ENCODE data around the gene ARID2. TPM values are rescaled to one million over a fixed set of nuclear protein-coding genes. Genes with fewer than 3 reads are reported as not detected.

The ARID2 gene, protein sequence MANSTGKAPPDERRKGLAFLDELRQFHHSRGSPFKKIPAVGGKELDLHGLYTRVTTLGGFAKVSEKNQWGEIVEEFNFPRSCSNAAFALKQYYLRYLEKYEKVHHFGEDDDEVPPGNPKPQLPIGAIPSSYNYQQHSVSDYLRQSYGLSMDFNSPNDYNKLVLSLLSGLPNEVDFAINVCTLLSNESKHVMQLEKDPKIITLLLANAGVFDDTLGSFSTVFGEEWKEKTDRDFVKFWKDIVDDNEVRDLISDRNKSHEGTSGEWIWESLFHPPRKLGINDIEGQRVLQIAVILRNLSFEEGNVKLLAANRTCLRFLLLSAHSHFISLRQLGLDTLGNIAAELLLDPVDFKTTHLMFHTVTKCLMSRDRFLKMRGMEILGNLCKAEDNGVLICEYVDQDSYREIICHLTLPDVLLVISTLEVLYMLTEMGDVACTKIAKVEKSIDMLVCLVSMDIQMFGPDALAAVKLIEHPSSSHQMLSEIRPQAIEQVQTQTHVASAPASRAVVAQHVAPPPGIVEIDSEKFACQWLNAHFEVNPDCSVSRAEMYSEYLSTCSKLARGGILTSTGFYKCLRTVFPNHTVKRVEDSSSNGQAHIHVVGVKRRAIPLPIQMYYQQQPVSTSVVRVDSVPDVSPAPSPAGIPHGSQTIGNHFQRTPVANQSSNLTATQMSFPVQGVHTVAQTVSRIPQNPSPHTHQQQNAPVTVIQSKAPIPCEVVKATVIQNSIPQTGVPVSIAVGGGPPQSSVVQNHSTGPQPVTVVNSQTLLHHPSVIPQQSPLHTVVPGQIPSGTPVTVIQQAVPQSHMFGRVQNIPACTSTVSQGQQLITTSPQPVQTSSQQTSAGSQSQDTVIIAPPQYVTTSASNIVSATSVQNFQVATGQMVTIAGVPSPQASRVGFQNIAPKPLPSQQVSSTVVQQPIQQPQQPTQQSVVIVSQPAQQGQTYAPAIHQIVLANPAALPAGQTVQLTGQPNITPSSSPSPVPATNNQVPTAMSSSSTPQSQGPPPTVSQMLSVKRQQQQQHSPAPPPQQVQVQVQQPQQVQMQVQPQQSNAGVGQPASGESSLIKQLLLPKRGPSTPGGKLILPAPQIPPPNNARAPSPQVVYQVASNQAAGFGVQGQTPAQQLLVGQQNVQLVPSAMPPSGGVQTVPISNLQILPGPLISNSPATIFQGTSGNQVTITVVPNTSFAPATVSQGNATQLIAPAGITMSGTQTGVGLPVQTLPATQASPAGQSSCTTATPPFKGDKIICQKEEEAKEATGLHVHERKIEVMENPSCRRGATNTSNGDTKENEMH (N-terminal part only)
- 10 to 100 TPM in 1 of 3 donors, 1 to 10 TPM in 2; 3.8 to 14.8 (median 4.3) TPM for polyA plus RNA-seq

DNA sequence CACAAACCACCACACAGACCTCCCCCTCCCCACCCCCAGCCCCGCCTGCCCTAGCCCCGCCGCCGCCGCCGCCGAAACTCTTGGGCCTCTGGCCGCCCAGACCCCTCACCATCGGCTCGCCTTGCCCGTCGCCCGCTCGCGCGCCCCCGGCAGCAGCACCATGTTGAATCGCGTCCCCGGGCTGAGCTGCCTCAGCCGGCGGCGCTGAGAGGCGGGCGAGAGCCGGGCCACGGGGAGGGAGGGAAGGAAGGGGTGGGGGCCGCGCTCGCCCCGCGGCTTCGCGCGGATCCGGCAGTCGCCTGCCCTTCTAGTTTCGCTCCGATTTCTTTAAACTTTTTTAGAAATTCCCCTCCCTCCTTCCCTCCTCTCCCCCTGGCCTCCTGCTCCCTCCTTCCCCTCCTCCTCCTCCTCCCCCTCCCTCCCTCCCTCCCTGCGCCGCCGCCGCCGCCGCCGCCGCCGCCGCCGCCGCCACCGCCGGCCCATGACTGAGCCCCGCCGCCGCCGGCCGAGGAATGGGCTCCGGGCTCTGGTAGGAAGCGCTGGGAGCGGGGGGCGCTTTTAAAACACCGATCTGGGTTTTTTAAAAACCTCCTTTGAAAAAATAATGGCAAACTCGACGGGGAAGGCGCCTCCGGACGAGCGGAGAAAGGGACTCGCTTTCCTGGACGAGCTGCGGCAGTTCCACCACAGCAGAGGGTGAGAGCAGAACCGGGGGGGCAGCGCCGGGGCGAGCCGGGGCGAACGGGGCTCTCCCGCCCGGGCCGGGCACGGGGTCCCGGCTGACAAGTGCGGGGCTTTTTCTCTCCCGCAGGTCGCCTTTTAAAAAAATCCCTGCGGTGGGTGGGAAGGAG is at the start of gene ARID2:
TSS of gene ARID2 (plus strand) at position 474 of the 851 bp plus-strand sequence. CDS start at position 605, 131 bp downstream.
- no peaks in the 10 kb centered on the region for H3K36me3 Mint-ChIP-seq
- peak within 1 kb of the TSS; percentile 98 to 100 (median 99) for H3K4me3 Mint-ChIP-seq
- H3K4me1 Mint-ChIP-seq: peaks cover 58 to 71% of the 10 kb centered on the region in 2 donors

DNA sequence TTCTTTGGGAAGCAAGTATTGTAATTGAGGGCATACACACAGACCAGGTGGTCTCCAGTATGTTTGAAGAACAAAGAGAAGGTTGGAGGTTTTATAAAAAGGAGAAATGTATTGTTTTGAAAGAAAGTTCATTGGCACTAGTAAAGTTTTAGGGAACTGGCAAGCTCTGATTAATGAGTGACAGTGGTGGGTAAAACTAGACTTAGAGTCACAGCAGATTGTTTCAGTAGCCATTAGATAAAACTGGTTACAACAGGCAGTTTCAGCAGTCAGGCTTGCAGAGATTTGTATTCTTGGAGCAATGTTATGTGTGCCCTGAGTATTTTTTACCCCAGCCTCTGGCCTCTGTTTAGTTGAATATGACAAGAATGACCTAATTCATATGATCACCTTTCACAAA is 49.1 kb upstream of the ARID2 start:
- H3K27ac Mint-ChIP-seq: no peak overlapping the region
- peaks cover 0 to 4% (median 0%) of the 10 kb centered on the region in 3 donors for H3K36me3 Mint-ChIP-seq
- H3K4me3 Mint-ChIP-seq: no peak overlapping the region
- H3K9me3 Mint-ChIP-seq: peaks cover 0 to 2% (median 0%) of the 10 kb centered on the region in 6 donors
- H3K4me1 Mint-ChIP-seq: no peaks in the 10 kb centered on the region
- no peaks in the 10 kb centered on the region for H3K27me3 Mint-ChIP-seq (ENCODE audit: low read depth in 3 of 3)
- DNase-seq: no peak

More for the DNA sequence above, at the start of gene ARID2:
- Mint-ChIP-seq H3K9me3 (no peaks in the 10 kb centered on the region), H3K27me3 (ENCODE audit: low read depth in 3 of 3) (peaks cover 10 to 38% (median 28%) of the 10 kb centered on the region in 3 donors), H3K27ac (peak within 1 kb of the TSS; percentile 96 to 99 (median 98))
- DNase-seq: peak; percentile 73 to 76 (median 75)

DNA sequence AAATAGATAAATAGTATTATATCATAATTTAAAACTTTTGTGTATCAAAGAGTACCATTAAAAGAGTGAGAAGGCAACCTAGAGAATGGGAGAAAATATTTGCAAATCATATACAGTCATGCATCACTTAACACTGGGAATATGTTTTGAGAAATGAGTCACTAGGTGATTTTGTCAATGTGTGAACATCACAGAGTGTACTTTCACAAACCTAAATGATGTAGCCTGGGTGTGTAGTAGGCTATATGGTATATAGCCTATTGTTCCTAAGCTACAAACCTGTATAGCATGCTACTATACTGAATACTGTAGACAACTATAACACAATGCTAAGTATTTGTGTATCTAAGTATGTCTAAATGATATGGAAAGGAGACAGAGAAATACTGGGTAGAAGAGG is 48.0 kb upstream of the ARID2 start:
- no peak overlapping the region for H3K4me3 Mint-ChIP-seq
- DNase-seq: no peak
- peaks cover 0 to 7% of the 10 kb centered on the region in 2 donors for H3K4me1 Mint-ChIP-seq
- H3K27me3 Mint-ChIP-seq (ENCODE audit: low read depth in 3 of 3): no peaks in the 10 kb centered on the region
- peaks cover 0 to 2% (median 0%) of the 10 kb centered on the region in 6 donors for H3K9me3 Mint-ChIP-seq
- H3K36me3 Mint-ChIP-seq: peaks cover 0 to 4% (median 0%) of the 10 kb centered on the region in 3 donors
- H3K27ac Mint-ChIP-seq: no peak overlapping the region

DNA sequence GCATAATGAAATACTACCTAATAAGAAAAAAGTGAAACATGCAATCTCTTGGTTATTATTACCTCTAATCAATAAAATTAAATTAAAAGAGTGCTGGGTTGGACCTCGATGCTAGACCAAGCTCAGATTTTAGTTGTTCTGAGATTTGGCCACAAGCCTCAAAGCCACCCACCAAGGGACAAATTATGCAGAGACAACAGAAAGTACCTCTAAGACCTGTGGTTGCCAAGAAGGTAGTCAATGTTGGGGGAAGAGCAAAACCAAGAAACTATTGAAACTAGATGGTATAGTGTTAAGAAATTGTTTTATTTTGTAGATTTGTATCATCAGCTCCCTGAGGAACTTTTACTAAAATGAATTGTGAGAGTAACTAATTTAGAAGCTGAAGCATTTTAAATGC is 43.8 kb upstream of the ARID2 start:
- no peak for DNase-seq
- H3K4me1 Mint-ChIP-seq: peaks cover 0 to 7% of the 10 kb centered on the region in 2 donors
- peaks cover 0 to 5% (median 0%) of the 10 kb centered on the region in 3 donors for H3K27me3 Mint-ChIP-seq (ENCODE audit: low read depth in 3 of 3)
- no peak overlapping the region for H3K27ac Mint-ChIP-seq
- no peak overlapping the region for H3K4me3 Mint-ChIP-seq
- H3K36me3 Mint-ChIP-seq: peaks cover 0 to 4% (median 0%) of the 10 kb centered on the region in 3 donors
- peaks cover 0 to 2% (median 0%) of the 10 kb centered on the region in 6 donors for H3K9me3 Mint-ChIP-seq

DNA sequence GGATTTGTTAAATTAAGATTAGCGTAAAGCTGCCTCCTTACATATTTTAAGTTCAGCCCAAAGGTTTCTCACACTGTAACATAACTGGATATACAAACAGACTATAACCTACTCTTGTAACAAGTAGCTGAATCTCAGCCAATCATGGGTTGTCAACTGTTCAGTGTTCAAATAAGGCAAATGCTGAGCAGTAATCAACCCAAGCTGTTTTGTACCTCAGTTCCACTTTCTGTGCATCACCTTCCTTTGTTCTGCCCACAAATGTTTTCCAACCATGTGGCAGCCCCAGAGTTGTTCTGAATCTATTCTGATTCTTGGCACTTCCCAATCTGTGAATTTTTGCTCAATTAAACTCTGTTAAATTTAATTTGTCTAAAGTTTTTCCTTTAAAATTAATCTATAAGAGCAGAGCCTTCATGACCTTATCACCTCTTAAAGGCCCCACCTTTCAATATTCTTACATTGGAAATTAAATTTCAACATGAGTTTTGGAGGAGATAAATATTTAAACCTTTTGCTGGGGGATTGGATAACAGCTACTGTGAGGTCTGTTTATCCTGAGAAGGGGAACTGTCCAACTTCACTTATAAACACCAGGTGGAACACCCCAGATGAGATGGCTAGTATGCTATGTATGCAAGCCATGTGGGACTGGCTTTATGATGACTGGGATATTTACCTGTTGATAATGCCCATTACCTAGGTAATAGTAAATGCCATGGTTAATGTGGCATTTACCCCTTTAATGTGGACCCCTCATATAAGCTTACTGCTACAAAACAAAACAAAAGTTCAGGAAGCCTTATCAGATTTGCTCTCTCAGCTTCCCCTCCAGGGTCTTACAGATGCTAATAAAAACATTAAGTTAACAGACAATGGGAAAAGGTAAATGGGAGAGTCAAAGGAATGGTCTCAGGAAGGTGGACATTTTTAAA is 42.2 kb upstream of the ARID2 start:
- Mint-ChIP-seq H3K9me3 (peaks cover 0 to 2% (median 0%) of the 10 kb centered on the region in 6 donors), H3K4me1 (peaks cover 0 to 7% of the 10 kb centered on the region in 2 donors), H3K27me3 (ENCODE audit: low read depth in 3 of 3) (peaks cover 0 to 5% (median 0%) of the 10 kb centered on the region in 3 donors), H3K4me3 (no peak overlapping the region), H3K27ac (no peak overlapping the region), H3K36me3 (peaks cover 0 to 4% (median 0%) of the 10 kb centered on the region in 3 donors)
- DNase-seq: no peak

DNA sequence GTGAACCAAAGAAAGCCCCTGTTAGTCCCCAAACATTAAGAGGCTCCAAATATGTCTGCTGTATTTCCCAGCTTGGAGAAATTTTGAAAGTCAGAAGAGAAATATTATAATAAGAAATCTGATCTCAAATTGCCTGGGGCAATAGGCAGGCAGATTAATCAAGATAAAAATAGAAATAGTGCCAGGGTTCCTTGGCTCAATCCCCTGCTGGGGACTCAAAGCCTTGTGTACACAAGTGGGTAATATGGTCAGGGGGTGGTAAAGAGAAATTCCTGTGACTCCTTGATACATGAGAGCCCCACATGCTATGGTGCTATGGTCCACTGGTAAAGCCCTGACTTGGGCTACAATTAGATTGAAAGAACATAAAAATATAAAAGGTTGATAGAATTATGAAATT is 41.3 kb upstream of the ARID2 start:
- Mint-ChIP-seq H3K27me3 (ENCODE audit: low read depth in 3 of 3) (peaks cover 0 to 5% (median 0%) of the 10 kb centered on the region in 3 donors), H3K4me3 (no peak overlapping the region), H3K36me3 (peaks cover 0 to 4% (median 0%) of the 10 kb centered on the region in 3 donors), H3K4me1 (peaks cover 0 to 7% of the 10 kb centered on the region in 2 donors), H3K9me3 (peaks cover 0 to 2% (median 0%) of the 10 kb centered on the region in 6 donors), H3K27ac (no peak overlapping the region)
- DNase-seq: no peak

DNA sequence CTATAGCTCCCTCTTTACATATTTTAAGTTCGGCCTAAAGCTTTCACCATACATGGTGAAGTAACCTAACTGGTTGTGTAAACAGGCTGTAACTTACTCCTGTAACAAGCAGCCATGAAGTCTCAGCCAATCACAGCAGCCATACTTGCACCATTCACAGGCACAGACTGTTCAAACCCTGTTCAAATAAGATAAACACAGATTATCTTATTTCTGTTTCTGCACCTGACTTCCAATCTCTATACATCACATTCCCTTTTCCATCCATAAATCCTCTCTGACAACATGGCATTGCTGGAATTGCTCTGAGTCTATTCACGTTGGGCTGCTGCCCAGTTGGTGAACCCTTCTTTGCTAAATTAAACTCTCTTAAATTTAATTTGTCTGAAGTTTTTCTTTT is 34.5 kb upstream of the ARID2 start:
- peaks cover 0 to 3% (median 0%) of the 10 kb centered on the region in 3 donors for H3K36me3 Mint-ChIP-seq
- no peak overlapping the region for H3K4me3 Mint-ChIP-seq
- DNase-seq: no peak
- H3K27me3 Mint-ChIP-seq (ENCODE audit: low read depth in 3 of 3): peaks cover 0 to 2% (median 2%) of the 10 kb centered on the region in 3 donors
- no peak overlapping the region for H3K27ac Mint-ChIP-seq
- H3K4me1 Mint-ChIP-seq: no peaks in the 10 kb centered on the region
- H3K9me3 Mint-ChIP-seq: no peaks in the 10 kb centered on the region

DNA sequence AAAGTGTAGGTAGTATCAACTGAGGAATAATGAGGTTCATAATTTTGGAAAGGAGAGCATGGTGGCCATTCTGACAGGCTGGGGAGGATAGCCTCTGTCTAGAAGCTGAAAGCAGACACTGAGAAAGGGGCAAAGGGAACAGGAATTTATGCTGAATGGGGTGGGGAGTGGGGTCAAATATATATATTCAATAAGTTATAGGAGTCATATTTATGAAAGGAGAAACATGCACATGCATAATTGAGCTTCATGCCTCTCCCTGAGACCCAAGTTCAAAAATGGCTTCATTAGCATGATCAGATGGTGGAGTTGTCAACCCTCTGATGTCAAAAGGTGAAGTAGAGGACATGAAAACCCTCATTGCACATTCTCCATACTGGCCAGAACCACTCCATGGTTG is 33.9 kb upstream of the ARID2 start:
- H3K9me3 Mint-ChIP-seq: no peaks in the 10 kb centered on the region
- no peak overlapping the region for H3K27ac Mint-ChIP-seq
- H3K27me3 Mint-ChIP-seq (ENCODE audit: low read depth in 3 of 3): peaks cover 0 to 2% (median 2%) of the 10 kb centered on the region in 3 donors
- DNase-seq: no peak
- no peaks in the 10 kb centered on the region for H3K4me1 Mint-ChIP-seq
- H3K4me3 Mint-ChIP-seq: no peak overlapping the region
- peaks cover 0 to 3% (median 0%) of the 10 kb centered on the region in 3 donors for H3K36me3 Mint-ChIP-seq

DNA sequence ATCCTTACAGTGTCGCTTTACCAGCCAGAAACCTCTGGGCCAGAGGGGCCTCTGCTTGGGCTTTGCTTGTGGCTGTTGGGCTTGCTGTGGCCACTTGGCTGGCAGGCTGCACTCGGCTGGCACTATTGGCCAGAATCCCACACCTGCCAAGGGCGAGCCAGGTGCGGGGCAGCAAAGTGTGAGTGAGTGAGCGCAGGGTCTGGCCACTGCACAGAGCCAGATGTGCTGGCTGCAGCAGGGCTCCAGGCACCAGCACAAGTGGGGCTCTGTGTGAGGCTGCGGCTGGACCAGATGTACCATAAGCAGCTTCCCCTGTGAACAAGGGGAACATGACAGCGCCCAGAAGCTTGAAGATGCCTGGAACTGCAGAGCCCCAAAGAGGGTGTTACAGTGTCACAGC is 33.5 kb upstream of the ARID2 start:
- Mint-ChIP-seq H3K36me3 (peaks cover 0 to 3% (median 0%) of the 10 kb centered on the region in 3 donors), H3K27ac (no peak overlapping the region), H3K9me3 (peaks cover 0 to 1% (median 0%) of the 10 kb centered on the region in 6 donors), H3K27me3 (ENCODE audit: low read depth in 3 of 3) (peaks cover 0 to 2% (median 2%) of the 10 kb centered on the region in 3 donors), H3K4me3 (no peak overlapping the region), H3K4me1 (no peaks in the 10 kb centered on the region)
- DNase-seq: no peak

DNA sequence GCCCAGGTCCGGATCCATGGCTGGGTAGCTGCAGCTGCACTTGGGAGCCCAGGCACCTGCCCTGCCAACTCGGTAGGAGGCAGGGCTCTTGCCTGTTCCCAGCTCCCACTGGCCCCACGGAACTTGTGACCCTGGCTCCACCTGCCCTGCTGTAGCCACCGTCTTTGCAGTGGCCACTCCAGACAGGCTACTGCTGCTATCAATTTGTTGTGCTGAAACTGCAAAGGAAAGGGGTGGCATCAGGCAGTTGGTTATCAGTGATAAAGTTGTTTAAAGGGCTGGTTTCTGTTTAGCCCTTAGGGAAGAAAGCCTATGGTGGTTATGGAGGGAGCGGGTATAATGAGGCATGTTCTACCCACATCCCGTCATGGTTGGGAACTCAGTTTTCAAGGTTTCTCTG is 32.1 kb upstream of the ARID2 start:
- Mint-ChIP-seq H3K27me3 (ENCODE audit: low read depth in 3 of 3) (peaks cover 0 to 2% (median 2%) of the 10 kb centered on the region in 3 donors), H3K36me3 (peaks cover 0 to 9% (median 0%) of the 10 kb centered on the region in 3 donors), H3K4me3 (no peak overlapping the region), H3K4me1 (no peaks in the 10 kb centered on the region), H3K27ac (no peak overlapping the region), H3K9me3 (peaks cover 0 to 9% (median 0%) of the 10 kb centered on the region in 6 donors)
- DNase-seq: no peak

DNA sequence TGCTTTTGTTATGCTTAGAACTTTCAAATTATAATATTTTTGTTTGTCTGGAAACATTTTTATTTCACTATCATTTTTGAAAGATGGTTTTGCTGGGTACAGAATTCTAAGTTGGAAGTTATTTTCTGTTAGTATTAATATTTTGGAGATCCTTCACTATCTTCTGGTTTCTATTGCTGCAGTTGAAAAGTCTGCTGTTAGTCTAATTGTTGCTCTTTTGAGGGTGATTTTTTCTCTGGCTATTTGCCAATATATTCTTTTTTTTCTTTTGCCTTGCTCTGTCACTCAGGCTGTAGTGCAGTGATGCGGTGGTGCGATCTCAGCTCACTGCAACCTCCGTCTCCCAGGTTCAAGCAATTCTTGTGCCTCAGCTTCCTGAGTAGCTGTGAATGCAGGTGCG is 28.2 kb upstream of the ARID2 start:
- Mint-ChIP-seq H3K4me1 (no peaks in the 10 kb centered on the region), H3K36me3 (peaks cover 11 to 14% (median 12%) of the 10 kb centered on the region in 3 donors), H3K9me3 (peaks cover 0 to 9% (median 0%) of the 10 kb centered on the region in 6 donors), H3K27me3 (ENCODE audit: low read depth in 3 of 3) (peaks cover 0 to 5% (median 3%) of the 10 kb centered on the region in 3 donors), H3K4me3 (no peak overlapping the region), H3K27ac (no peak overlapping the region)
- DNase-seq: no peak
